Thyroid gland (tissue), 4 donors: ENCODE data around the gene COPG1. TPM values are rescaled to one million over a fixed set of nuclear protein-coding genes. Genes with fewer than 3 reads are reported as not detected.

Source experiments
- DNase-seq, 2 donors: peaks; one replicate each; pipeline ENCODE4 v3.0.0-alpha.2; 2019
- H3K27ac ChIP-seq, 3 donors: fragments of 200-600 bp; sonication (generic); 1 replicate in 2 of 3; 2 replicates in 1 of 3; pipeline ENCODE4 v1.5.1; 2016 to 2019; ENCODE audit warnings: mild to moderate bottlenecking in 1 of 3, moderate library complexity in 1 of 3
- H3K27me3 ChIP-seq: fragments of 200-600 bp; sonication (generic); one replicate; pipeline ENCODE4 v1.5.1; 2019
- H3K36me3 ChIP-seq, 2 donors: fragments of 200-600 bp; sonication (generic); one replicate each; pipeline ENCODE4 v1.5.1; 2016 to 2019
- H3K4me1 ChIP-seq, 2 donors: fragments of 200-600 bp; sonication (generic); one replicate each; pipeline ENCODE4 v1.5.1; 2017 to 2019
- H3K4me3 ChIP-seq, 3 donors: fragments of 200-600 bp; sonication (generic); replicated peaks in 1 of 3; 1 replicate in 2 of 3; 2 replicates in 1 of 3; pipeline ENCODE4 v1.5.1; 2016; ENCODE audit warnings: mild to moderate bottlenecking in 1 of 3
- H3K9me3 ChIP-seq: fragments of 200-600 bp; sonication (generic); one replicate; pipeline ENCODE4 v1.5.1; 2017
- CTCF ChIP-seq, 6 experiments: fragments of 200-600 bp in 3 of 6; fragments of 450-650 bp in 3 of 6; sonication (generic) in 3 of 6; IDR thresholded peaks; one replicate each; pipeline ENCODE4 v1.5.1; 2016 to 2019; ENCODE audit warnings: antibody characterized with exemption in 6 of 6, mild to moderate bottlenecking in 2 of 6, inconsistent platforms in 1 of 6, moderate library complexity in 1 of 6
- POLR2A ChIP-seq, 2 donors: fragments of 450-650 bp; IDR thresholded peaks; one replicate each; pipeline ENCODE4 v1.6.1; 2017; ENCODE audit warnings: antibody characterized with exemption in 2 of 2, mild to moderate bottlenecking in 2 of 2, moderate library complexity in 1 of 2
- WGBS, 2 donors: methylation state at CpG; one replicate each; pipeline ENCODE4 v1.1.5; 2017; 5-methylcytosine and 5-hydroxymethylcytosine counted together
- intact Hi-C: fragments of 100-400 bp; cut with DNase I; formaldehyde crosslinking; loops from one replicate; pipeline ENCODE4 v1.15.1; 2023
- total RNA-seq, 4 donors: library from RNA; depleted of rRNA; stranded (reverse); fragments of >200 nt; gene quantifications; one replicate each; pipeline ENCODE4 v1.2.3, GENCODE V29; 2016

COPG1 gene
- total RNA-seq, 4 donors from 2014 or later = 95.8 to 195 (median 159) TPM

DNA sequence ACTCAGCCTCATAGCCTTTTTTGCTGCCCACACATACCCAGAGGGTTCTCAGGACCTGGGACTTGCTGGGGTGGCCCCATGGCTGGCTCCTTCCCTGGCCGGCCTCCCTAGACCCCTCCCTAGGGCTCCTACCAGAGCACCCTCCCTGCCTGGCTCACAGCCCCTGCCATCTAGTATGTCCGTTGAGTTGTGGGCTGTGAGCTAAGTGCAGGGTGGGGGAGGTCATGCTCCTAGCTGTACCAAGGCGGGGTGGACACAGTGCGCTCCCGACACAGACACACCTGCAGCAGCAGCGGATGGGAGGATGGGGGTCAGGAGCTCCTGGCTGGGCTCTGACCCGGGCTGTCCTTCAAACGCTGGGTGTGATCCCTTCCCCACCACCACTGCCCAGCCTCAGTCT is 70.9 kb downstream of the COPG1 start:
- H3K27ac ChIP-seq = no peak overlapping the region
- no peaks in the 10 kb centered on the region for H3K27me3 ChIP-seq
- DNase-seq = no peak
- peaks cover 8% of the 10 kb centered on the region in 2 donors for H3K4me1 ChIP-seq
- no peak for TF ChIP-seq POLR2A (IDR thresholded peaks at IDR 0.05)
- no peak for TF ChIP-seq CTCF (IDR thresholded peaks at IDR 0.05)
- 100% methylated on average over 8 of the region's 8 CpGs; no CpG with 5 or more reads in 1 of the 2 donors for WGBS, 2 donors
- H3K36me3 ChIP-seq = peaks cover 0 to 3% of the 10 kb centered on the region in 2 donors
- no peaks in the 10 kb centered on the region for H3K9me3 ChIP-seq
- no peak overlapping the region for H3K4me3 ChIP-seq
- intact Hi-C loops = no loop called here

GRCh38 chr3:129320825-129321487 is 71.5 kb downstream of the COPG1 start:
- Histone ChIP-seq H3K27ac (no peak overlapping the region), H3K36me3 (peaks cover 0 to 3% of the 10 kb centered on the region in 2 donors), H3K27me3 (no peaks in the 10 kb centered on the region), H3K4me1 (peaks cover 8% of the 10 kb centered on the region in 2 donors), H3K9me3 (no peaks in the 10 kb centered on the region), H3K4me3 (no peak overlapping the region)
- TF ChIP-seq POLR2A (IDR thresholded peaks at IDR 0.05) (no peak), CTCF (IDR thresholded peaks at IDR 0.05) (no peak)
- intact Hi-C loops = no loop called here
- DNase-seq = no peak
- 94 to 95% methylated on average over 7 of the region's 7 CpGs for WGBS, 2 donors

DNA sequence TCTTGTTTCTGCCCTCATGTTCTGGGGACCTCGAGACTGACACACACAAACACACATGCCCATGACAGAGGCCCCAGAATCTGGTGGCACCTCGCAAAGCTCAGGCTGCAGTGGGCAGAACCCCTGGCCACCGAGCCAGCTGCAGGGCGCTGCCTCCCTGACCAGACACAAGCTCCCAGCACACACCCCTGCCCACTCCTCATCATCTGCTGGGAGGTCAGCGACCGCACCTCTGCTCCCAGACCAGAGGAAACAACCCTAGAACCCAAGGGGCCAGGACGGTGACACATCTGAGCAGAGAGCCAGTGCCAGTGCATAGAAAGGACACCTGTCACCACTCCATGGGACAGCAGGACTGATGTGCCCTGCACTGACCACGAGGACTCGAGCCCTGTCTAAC is 72.5 kb downstream of the COPG1 start:
- Histone ChIP-seq H3K27ac (no peak overlapping the region), H3K36me3 (peaks cover 0 to 3% of the 10 kb centered on the region in 2 donors), H3K4me3 (no peak overlapping the region), H3K4me1 (peaks cover 5 to 6% of the 10 kb centered on the region in 2 donors), H3K9me3 (no peaks in the 10 kb centered on the region), H3K27me3 (no peaks in the 10 kb centered on the region)
- intact Hi-C loops = no loop called here
- no peak for TF ChIP-seq CTCF (IDR thresholded peaks at IDR 0.05)
- no peak for TF ChIP-seq POLR2A (IDR thresholded peaks at IDR 0.05)
- 93 to 95% methylated on average over 8 of the region's 9 CpGs for WGBS, 2 donors
- DNase-seq = no peak

- TF ChIP-seq CTCF (IDR thresholded peaks at IDR 0.05) (no peak), POLR2A (IDR thresholded peaks at IDR 0.05) (no peak)
- no peak overlapping the region for H3K27ac ChIP-seq
- H3K4me1 ChIP-seq = no peaks in the 10 kb centered on the region
- H3K9me3 ChIP-seq = no peaks in the 10 kb centered on the region
- no peaks in the 10 kb centered on the region for H3K27me3 ChIP-seq
- 83 to 89% methylated on average over 9 to 12 of the region's 12 CpGs for WGBS, 2 donors
- intact Hi-C loops = no loop called here
- H3K36me3 ChIP-seq = peaks cover 0 to 3% of the 10 kb centered on the region in 2 donors
- no peak for DNase-seq
- H3K4me3 ChIP-seq = no peak overlapping the region
These were observed 74.4 kb downstream of the COPG1 start for GRCh38 chr3:129323651-129324294.

DNA sequence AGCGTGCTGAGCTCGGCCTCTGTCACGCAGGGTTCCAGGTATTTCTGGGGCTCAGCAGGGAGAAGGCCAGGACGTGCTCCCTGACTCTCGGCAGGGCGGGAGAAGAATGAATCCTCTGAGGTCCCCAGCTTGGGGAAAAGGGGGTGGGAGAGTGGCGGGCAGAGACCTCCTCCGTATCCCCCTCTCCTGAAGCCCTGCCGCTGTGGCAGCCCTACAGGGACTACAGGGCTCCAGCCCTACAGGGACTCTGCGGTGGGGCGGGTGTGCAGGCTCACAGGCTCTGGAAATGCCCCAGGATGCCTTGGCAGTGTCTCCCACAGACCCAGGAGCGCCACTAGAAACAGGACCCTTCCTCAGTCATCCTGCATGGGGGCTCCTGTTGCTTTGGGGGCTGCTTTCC is 75.4 kb downstream of the COPG1 start:
- H3K9me3 ChIP-seq = no peaks in the 10 kb centered on the region
- H3K4me3 ChIP-seq = no peak overlapping the region
- 93 to 97% methylated on average over 11 to 12 of the region's 12 CpGs for WGBS, 2 donors
- DNase-seq = no peak
- no peaks in the 10 kb centered on the region for H3K4me1 ChIP-seq
- H3K36me3 ChIP-seq = peaks cover 0 to 3% of the 10 kb centered on the region in 2 donors
- no peak for TF ChIP-seq CTCF (IDR thresholded peaks at IDR 0.05)
- no peak for TF ChIP-seq POLR2A (IDR thresholded peaks at IDR 0.05)
- H3K27ac ChIP-seq = no peak overlapping the region
- intact Hi-C loops = no loop called here
- no peaks in the 10 kb centered on the region for H3K27me3 ChIP-seq
